ENCODE results near the gene RHEX.

DNA sequence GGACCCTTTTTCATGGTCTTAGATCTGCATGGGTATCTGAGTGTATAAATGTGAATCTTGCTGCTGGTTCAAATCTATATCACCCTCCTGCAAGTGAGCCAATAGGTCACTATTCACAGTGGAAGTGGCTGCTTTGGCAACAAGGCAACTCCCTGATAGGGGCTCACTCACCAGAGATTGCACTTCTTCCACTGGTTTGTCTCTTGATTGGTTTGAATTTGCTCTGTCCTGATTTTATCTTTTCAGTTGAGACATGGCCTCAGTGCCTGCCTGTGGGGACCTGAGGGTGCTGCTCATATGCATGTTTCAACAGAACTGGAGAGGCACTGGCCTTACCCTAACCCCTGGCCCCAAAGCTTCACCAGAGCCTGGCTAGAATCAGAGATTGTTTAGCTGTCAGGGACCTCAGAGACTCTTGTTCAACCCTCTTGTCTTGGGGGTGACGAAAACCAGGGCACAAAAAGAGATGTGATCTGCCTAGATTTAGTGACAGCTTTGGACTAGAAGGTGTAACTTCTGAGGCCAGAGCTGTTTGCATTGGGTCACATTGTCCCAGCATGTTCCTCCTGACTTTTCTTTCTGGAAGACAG is 47.3 kb downstream of the RHEX start:
- TF ChIP-seq POLR2A (IDR thresholded peaks at IDR 0.05): no peak
- TF ChIP-seq, protein P1, sequence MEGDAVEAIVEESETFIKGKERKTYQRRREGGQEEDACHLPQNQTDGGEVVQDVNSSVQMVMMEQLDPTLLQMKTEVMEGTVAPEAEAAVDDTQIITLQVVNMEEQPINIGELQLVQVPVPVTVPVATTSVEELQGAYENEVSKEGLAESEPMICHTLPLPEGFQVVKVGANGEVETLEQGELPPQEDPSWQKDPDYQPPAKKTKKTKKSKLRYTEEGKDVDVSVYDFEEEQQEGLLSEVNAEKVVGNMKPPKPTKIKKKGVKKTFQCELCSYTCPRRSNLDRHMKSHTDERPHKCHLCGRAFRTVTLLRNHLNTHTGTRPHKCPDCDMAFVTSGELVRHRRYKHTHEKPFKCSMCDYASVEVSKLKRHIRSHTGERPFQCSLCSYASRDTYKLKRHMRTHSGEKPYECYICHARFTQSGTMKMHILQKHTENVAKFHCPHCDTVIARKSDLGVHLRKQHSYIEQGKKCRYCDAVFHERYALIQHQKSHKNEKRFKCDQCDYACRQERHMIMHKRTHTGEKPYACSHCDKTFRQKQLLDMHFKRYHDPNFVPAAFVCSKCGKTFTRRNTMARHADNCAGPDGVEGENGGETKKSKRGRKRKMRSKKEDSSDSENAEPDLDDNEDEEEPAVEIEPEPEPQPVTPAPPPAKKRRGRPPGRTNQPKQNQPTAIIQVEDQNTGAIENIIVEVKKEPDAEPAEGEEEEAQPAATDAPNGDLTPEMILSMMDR (IDR thresholded peaks at IDR 0.05): no peak
